ENCODE data around the gene PEMT.

DNA sequence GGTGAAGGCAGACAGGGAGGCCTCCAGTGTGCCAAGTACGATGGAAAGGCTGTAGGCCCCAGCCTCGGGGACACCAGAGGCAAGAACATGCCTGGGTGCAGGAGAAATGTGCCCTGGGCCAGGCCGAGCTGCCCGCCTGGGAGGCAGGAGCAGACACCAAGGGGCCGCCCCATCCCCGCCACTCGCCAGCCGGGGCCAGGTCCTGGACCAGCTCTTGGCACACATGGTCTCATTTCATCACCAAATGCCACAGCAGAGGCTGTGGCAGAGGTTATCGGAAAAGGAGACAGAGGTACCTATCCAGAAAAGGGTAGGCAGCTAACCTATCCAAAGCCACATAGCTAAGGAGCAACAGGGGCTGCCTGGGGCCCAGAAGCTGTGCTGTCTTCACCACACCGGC is 31.3 kb downstream of the PEMT start:
- TF ChIP-seq, protein P1, sequence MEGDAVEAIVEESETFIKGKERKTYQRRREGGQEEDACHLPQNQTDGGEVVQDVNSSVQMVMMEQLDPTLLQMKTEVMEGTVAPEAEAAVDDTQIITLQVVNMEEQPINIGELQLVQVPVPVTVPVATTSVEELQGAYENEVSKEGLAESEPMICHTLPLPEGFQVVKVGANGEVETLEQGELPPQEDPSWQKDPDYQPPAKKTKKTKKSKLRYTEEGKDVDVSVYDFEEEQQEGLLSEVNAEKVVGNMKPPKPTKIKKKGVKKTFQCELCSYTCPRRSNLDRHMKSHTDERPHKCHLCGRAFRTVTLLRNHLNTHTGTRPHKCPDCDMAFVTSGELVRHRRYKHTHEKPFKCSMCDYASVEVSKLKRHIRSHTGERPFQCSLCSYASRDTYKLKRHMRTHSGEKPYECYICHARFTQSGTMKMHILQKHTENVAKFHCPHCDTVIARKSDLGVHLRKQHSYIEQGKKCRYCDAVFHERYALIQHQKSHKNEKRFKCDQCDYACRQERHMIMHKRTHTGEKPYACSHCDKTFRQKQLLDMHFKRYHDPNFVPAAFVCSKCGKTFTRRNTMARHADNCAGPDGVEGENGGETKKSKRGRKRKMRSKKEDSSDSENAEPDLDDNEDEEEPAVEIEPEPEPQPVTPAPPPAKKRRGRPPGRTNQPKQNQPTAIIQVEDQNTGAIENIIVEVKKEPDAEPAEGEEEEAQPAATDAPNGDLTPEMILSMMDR (IDR thresholded peaks at IDR 0.05; ENCODE audit: control extremely low read depth in 1 of 3, insufficient read depth in 1 of 3, low read depth in 1 of 3, low read length in 3 of 3), result no peak
- no peak for TF ChIP-seq POLR2A (IDR thresholded peaks at IDR 0.05; ENCODE audit: control extremely low read depth in 1 of 2, low read depth in 2 of 2, low read length in 2 of 2)
- TF ChIP-seq EZH2 (IDR thresholded peaks at IDR 0.05; ENCODE audit: low read depth, low read length, severe bottlenecking), result no peak
- TF ChIP-seq EP300 (IDR thresholded peaks at IDR 0.05; ENCODE audit: borderline replicate concordance in 1 of 2, low read depth in 2 of 2, low read length in 2 of 2), result no peak
- TF ChIP-seq FOSL1 (IDR thresholded peaks at IDR 0.05; ENCODE audit: insufficient read depth, low read depth, low read length), result no peak
- TF ChIP-seq GABPA (IDR thresholded peaks at IDR 0.05; ENCODE audit: borderline replicate concordance, insufficient read depth, low read length), result no peak
- no peak for TF ChIP-seq YY1 (IDR thresholded peaks at IDR 0.05; ENCODE audit: low read depth, low read length)
- no peak for TF ChIP-seq POU5F1 (IDR thresholded peaks at IDR 0.05; ENCODE audit: low read depth, low read length)
- TF ChIP-seq RAD21 (IDR thresholded peaks at IDR 0.05 in 1 of 2, conservative IDR thresholded peaks at IDR 0.05 in 1 of 2; ENCODE audit: low read depth in 2 of 2, low read length in 2 of 2), result no peak
- TF ChIP-seq, protein P2, sequence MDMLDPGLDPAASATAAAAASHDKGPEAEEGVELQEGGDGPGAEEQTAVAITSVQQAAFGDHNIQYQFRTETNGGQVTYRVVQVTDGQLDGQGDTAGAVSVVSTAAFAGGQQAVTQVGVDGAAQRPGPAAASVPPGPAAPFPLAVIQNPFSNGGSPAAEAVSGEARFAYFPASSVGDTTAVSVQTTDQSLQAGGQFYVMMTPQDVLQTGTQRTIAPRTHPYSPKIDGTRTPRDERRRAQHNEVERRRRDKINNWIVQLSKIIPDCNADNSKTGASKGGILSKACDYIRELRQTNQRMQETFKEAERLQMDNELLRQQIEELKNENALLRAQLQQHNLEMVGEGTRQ (IDR thresholded peaks at IDR 0.05; ENCODE audit: low read length), result no peak
- TF ChIP-seq, protein P3, sequence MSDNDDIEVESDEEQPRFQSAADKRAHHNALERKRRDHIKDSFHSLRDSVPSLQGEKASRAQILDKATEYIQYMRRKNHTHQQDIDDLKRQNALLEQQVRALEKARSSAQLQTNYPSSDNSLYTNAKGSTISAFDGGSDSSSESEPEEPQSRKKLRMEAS (IDR thresholded peaks at IDR 0.05), result no peak
- no peak for TF ChIP-seq POLR2AphosphoS5 (IDR thresholded peaks at IDR 0.05; ENCODE audit: low read depth, low read length)
- TF ChIP-seq SP2 (IDR thresholded peaks at IDR 0.05; ENCODE audit: low read length), result no peak
- TF ChIP-seq NRF1 (IDR thresholded peaks at IDR 0.05; ENCODE audit: low read depth, low read length), result no peak

Measured in H1 (cell line).